Measurements from ENCODE around the gene LRRC19. TPM values are rescaled to one million over a fixed set of nuclear protein-coding genes. Genes with fewer than 3 reads are reported as not detected.

LRRC19 gene
- total and polyA plus RNA-seq, 10 donors: not detected

DNA sequence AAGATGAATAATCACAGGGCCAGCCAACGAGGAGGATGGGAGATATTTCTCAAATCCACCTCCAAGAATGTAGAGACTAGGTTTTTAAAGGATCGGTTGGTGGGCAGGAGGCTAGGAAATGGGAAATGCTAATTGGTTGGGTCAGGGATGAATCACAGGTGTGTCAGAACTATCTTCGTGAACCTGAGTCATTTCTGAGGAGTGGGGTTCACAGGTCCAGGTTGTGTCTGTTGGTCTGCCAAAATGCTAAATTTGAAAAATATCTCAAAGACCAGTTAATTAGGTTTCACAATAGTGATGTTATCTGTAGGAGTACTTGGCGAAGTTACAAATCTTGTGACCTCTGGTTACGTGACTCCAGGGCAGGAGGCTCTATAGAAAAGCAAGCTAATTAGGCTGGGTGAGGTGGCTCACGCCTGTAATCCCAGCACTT, 55.8 kb downstream of the LRRC19 start:
- Histone ChIP-seq H3K27me3 (replicated peaks in 1 of 7) (no peaks in the 10 kb centered on the region), H3K4me3 (no peak overlapping the region), H3K4me1 (peaks cover 17 to 32% (median 26%) of the 10 kb centered on the region in 6 donors), H3K36me3 (no peaks in the 10 kb centered on the region), H3K27ac (no peak overlapping the region), H3K9me3 (no peaks in the 10 kb centered on the region)
- intact Hi-C loops (cut with DNase I; ENCODE audit: low total_unique reads): loop anchor here (10.0 kb wide), 2 partner anchors 55 to 625 kb away; partner anchors contain the start of genes C9orf72 and CAAP1
- DNase-seq: no peak
- TF ChIP-seq POLR2A (IDR thresholded peaks at IDR 0.05) (no peak), POLR2AphosphoS5 (IDR thresholded peaks at IDR 0.05) (no peak)
- TF ChIP-seq, protein P1, sequence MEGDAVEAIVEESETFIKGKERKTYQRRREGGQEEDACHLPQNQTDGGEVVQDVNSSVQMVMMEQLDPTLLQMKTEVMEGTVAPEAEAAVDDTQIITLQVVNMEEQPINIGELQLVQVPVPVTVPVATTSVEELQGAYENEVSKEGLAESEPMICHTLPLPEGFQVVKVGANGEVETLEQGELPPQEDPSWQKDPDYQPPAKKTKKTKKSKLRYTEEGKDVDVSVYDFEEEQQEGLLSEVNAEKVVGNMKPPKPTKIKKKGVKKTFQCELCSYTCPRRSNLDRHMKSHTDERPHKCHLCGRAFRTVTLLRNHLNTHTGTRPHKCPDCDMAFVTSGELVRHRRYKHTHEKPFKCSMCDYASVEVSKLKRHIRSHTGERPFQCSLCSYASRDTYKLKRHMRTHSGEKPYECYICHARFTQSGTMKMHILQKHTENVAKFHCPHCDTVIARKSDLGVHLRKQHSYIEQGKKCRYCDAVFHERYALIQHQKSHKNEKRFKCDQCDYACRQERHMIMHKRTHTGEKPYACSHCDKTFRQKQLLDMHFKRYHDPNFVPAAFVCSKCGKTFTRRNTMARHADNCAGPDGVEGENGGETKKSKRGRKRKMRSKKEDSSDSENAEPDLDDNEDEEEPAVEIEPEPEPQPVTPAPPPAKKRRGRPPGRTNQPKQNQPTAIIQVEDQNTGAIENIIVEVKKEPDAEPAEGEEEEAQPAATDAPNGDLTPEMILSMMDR (IDR thresholded peaks at IDR 0.05 in 8 of 11, conservative IDR thresholded peaks at IDR 0.05 in 3 of 11): no peak
- 73 to 86% (median 77%) methylated on average over 6 of the region's 6 CpGs for WGBS, 5 donors

DNA sequence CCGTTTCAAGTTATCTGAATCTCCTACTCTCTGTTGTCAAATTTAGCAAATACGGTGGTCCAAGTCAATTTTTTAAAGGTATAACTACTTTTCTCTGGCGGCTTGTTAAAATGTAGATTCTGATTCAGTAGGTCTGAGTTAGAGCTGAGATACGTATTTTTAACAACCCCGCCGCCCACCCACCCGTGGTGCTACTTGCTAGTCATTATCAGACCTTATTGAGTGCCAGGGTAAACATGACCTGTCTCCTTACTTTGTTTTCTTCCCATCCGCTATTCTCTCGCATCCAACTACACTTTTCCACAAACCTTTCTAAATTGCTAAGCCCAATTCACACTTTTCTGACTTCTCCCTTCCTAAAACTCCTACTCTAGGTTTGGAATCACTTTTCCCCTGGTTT, 57.7 kb downstream of the LRRC19 start:
- DNase-seq: peak; percentile 82
- intact Hi-C loops (cut with DNase I; ENCODE audit: low total_unique reads): loop anchor here (10.0 kb wide), 2 partner anchors 53 to 627 kb away; partner anchors contain the start of genes C9orf72 and CAAP1
- H3K27ac ChIP-seq: peak overlapping the region; percentile 87 to 99 (median 97)
- no peaks in the 10 kb centered on the region for H3K27me3 ChIP-seq (replicated peaks in 1 of 7)
- TF ChIP-seq, protein P1 (IDR thresholded peaks at IDR 0.05 in 8 of 11, conservative IDR thresholded peaks at IDR 0.05 in 3 of 11): no peak
- TF ChIP-seq POLR2A (IDR thresholded peaks at IDR 0.05) (no peak), POLR2AphosphoS5 (IDR thresholded peaks at IDR 0.05) (no peak)
- no peaks in the 10 kb centered on the region for H3K9me3 ChIP-seq
- peaks cover 17 to 46% (median 40%) of the 10 kb centered on the region in 6 donors for H3K4me1 ChIP-seq
- peaks cover 0 to 12% (median 0%) of the 10 kb centered on the region in 6 donors for H3K36me3 ChIP-seq
- 0 to 4% (median 3%) methylated on average over 9 of the region's 9 CpGs for WGBS, 5 donors
- peak overlapping the region; percentile 74 to 99 (median 90) for H3K4me3 ChIP-seq

DNA sequence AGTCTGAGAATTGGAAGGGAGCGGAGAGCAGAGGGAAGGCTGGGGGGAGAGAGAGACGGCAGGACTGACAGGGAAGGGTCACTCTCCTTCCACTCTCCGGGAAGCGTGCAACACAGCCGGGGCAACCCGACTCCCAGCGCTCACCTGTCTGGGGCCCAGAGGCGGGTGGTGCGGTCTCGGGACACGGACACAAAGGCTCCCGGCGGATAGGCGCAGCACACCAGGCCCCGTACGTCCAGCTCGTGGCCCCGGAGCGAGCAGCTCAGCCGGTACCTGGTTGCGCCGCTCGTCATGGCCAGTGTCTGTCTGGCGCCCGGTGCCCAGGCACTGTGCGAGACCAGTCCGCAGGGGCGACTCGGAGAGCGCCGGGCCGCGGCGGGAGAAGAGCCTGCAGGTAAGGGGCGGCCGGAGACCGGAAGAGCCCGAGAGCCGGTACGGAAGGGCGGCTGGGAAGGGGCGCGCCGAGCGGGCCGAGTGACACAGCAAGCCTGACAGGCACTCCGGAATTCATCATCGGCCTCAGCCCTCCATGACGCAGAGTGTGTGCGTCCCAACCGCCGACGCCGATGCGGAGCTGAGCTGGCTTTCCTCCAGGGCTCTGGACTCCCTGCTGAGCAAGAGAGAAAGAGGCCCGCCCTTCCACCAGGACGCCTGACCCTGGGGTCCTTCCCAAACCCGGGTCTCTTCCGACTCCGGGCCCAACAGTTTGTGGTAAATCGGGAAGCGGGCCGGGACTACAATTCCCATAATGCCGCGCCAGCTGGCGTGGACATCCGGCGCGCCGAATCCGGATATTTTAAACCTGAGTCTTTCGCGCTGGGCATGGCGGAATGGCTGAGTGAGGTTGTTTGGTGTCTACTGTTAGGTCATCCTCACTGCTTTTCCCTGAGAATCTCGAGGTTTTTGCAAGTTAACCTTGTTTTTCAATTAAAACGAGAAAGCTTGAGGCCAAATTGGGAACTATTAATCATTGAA, 58.4 kb downstream of the LRRC19 start, which contains the start of gene PLAA:
TSS of gene PLAA (minus strand) at position 490 of the 975 bp plus-strand sequence. CDS start at position 293, 197 bp downstream.
- peaks cover 21 to 53% (median 46%) of the 10 kb centered on the region in 6 donors for H3K4me1 ChIP-seq
- no peaks in the 10 kb centered on the region for H3K9me3 ChIP-seq
- intact Hi-C loops (cut with DNase I; ENCODE audit: low total_unique reads): loop anchor here (10.0 kb wide), 2 partner anchors 52 to 628 kb away; partner anchors contain the start of genes C9orf72 and CAAP1
- peaks cover 0 to 12% (median 0%) of the 10 kb centered on the region in 6 donors for H3K36me3 ChIP-seq
- peak within 1 kb of the TSS; percentile 87 to 99 (median 97) for H3K27ac ChIP-seq
- TF ChIP-seq POLR2A (IDR thresholded peaks at IDR 0.05) (peak in 1 of 3 donors; percentile 23), POLR2AphosphoS5 (IDR thresholded peaks at IDR 0.05) (peak; percentile 81 to 96 (median 90))
- TF ChIP-seq, protein P1 (IDR thresholded peaks at IDR 0.05 in 8 of 11, conservative IDR thresholded peaks at IDR 0.05 in 3 of 11): peak in 9 of 11 experiments; percentile 5 to 44 (median 26)
- H3K27me3 ChIP-seq (replicated peaks in 1 of 7): no peaks in the 10 kb centered on the region
- peak within 1 kb of the TSS; percentile 74 to 99 (median 90) for H3K4me3 ChIP-seq
- DNase-seq: peak; percentile 98
- WGBS, 5 donors: 0 to 1% (median 0%) methylated on average over 48 to 76 of the region's 76 CpGs
